Muscle layer of duodenum (tissue), 2 donors: ENCODE data around the gene PDE6H.
A peak's percentile ranks its signal among the peaks of the same experiment; 100 is the strongest.

ENCODE experiments used
- H3K27ac ChIP-seq: one replicate; pipeline ENCODE4 v1.7.0; 2013; ENCODE audit warnings: mild to moderate bottlenecking, low read length
- H3K27me3 ChIP-seq: one replicate; pipeline ENCODE4 v1.7.0; 2013; ENCODE audit warnings: low read depth, mild to moderate bottlenecking, control low read depth, low read length
- H3K36me3 ChIP-seq, 2 donors: one replicate each; pipeline ENCODE4 v1.7.0; 2013; ENCODE audit warnings: low read length in 2 of 2, control low read depth in 1 of 2, mild to moderate bottlenecking in 1 of 2; ENCODE audit not compliant: insufficient read depth in 2 of 2, control insufficient read depth in 1 of 2
- H3K4me1 ChIP-seq, 2 donors: one replicate each; pipeline ENCODE4 v1.7.0; 2013; ENCODE audit warnings: low read length in 2 of 2, mild to moderate bottlenecking in 2 of 2, control low read depth in 1 of 2, moderate library complexity in 1 of 2; ENCODE audit not compliant: insufficient read depth in 2 of 2, control insufficient read depth in 1 of 2
- H3K4me3 ChIP-seq, 2 donors: one replicate each; pipeline ENCODE4 v1.7.0; 2013; ENCODE audit warnings: low read length in 2 of 2, low read depth in 1 of 2, mild to moderate bottlenecking in 1 of 2
- H3K9me3 ChIP-seq, 2 donors: one replicate each; pipeline ENCODE4 v1.7.0; 2013; ENCODE audit warnings: low read length in 2 of 2, control low read depth in 1 of 2, mild to moderate bottlenecking in 1 of 2; ENCODE audit not compliant: control insufficient read depth in 1 of 2
- donor health status: healthy.

The PDE6H gene

GRCh38 chr12:14951851-14952250 is 21.0 kb upstream of the PDE6H start:
- Histone ChIP-seq H3K4me1 (peaks cover 19 to 35% of the 10 kb centered on the region in 2 donors), H3K9me3 (no peaks in the 10 kb centered on the region), H3K27ac (peak overlapping the region; percentile 81), H3K27me3 (no peaks in the 10 kb centered on the region), H3K36me3 (peaks cover 3 to 5% of the 10 kb centered on the region in 2 donors), H3K4me3 (no peak overlapping the region)

GRCh38 chr12:14952299-14952921 is 20.4 kb upstream of the PDE6H start:
- H3K27ac ChIP-seq, result peak overlapping the region; percentile 81
- H3K4me1 ChIP-seq, result peaks cover 19 to 41% of the 10 kb centered on the region in 2 donors
- H3K36me3 ChIP-seq, result peaks cover 0 to 3% of the 10 kb centered on the region in 2 donors
- H3K27me3 ChIP-seq, result no peaks in the 10 kb centered on the region
- H3K4me3 ChIP-seq, result no peak overlapping the region
- no peaks in the 10 kb centered on the region for H3K9me3 ChIP-seq

- H3K4me3 ChIP-seq, result no peak overlapping the region
- H3K4me1 ChIP-seq, result peaks cover 14 to 40% of the 10 kb centered on the region in 2 donors
- no peaks in the 10 kb centered on the region for H3K36me3 ChIP-seq
- no peaks in the 10 kb centered on the region for H3K27me3 ChIP-seq
- H3K9me3 ChIP-seq, result no peaks in the 10 kb centered on the region
- H3K27ac ChIP-seq, result no peak overlapping the region
Observed at GRCh38 chr12:14953752-14954151, 19.1 kb upstream of the PDE6H start.

GRCh38 chr12:14954269-14954668 is 18.6 kb upstream of the PDE6H start:
- no peaks in the 10 kb centered on the region for H3K27me3 ChIP-seq
- no peak overlapping the region for H3K27ac ChIP-seq
- H3K4me1 ChIP-seq, result peaks cover 8 to 35% of the 10 kb centered on the region in 2 donors
- H3K36me3 ChIP-seq, result no peaks in the 10 kb centered on the region
- no peak overlapping the region for H3K4me3 ChIP-seq
- no peaks in the 10 kb centered on the region for H3K9me3 ChIP-seq

- H3K4me1 ChIP-seq, result peaks cover 4 to 25% of the 10 kb centered on the region in 2 donors
- H3K27ac ChIP-seq, result peak overlapping the region; percentile 25
- H3K27me3 ChIP-seq, result no peaks in the 10 kb centered on the region
- no peaks in the 10 kb centered on the region for H3K9me3 ChIP-seq
- H3K36me3 ChIP-seq, result no peaks in the 10 kb centered on the region
- H3K4me3 ChIP-seq, result no peak overlapping the region
Observed at GRCh38 chr12:14956024-14956891, 16.6 kb upstream of the PDE6H start.

- peaks cover 0 to 25% of the 10 kb centered on the region in 2 donors for H3K4me1 ChIP-seq
- H3K36me3 ChIP-seq, result no peaks in the 10 kb centered on the region
- H3K9me3 ChIP-seq, result no peaks in the 10 kb centered on the region
- H3K27me3 ChIP-seq, result no peaks in the 10 kb centered on the region
- peak overlapping the region; percentile 25 for H3K27ac ChIP-seq
- no peak overlapping the region for H3K4me3 ChIP-seq
Observed at GRCh38 chr12:14956905-14957304, 15.9 kb upstream of the PDE6H start.

- peak overlapping the region; percentile 2 to 6 for H3K4me3 ChIP-seq
Observed at GRCh38 chr12:14957551-14958168, 15.2 kb upstream of the PDE6H start.

GRCh38 chr12:14958361-14959125 is 14.3 kb upstream of the PDE6H start:
- Histone ChIP-seq H3K27ac (peak overlapping the region; percentile 40), H3K4me3 (peak overlapping the region in 1 of 2 donors; percentile 13), H3K27me3 (no peaks in the 10 kb centered on the region), H3K36me3 (no peaks in the 10 kb centered on the region), H3K4me1 (peaks cover 0 to 14% of the 10 kb centered on the region in 2 donors), H3K9me3 (no peaks in the 10 kb centered on the region)

More at GRCh38 chr12:14957551-14958168, 15.2 kb upstream of the PDE6H start:
- H3K27ac ChIP-seq, result peak overlapping the region; percentile 40
- no peaks in the 10 kb centered on the region for H3K9me3 ChIP-seq
- H3K36me3 ChIP-seq, result no peaks in the 10 kb centered on the region
- peaks cover 0 to 19% of the 10 kb centered on the region in 2 donors for H3K4me1 ChIP-seq
- H3K27me3 ChIP-seq, result no peaks in the 10 kb centered on the region

GRCh38 chr12:14959126-14959440 is 13.8 kb upstream of the PDE6H start:
- H3K27ac ChIP-seq, result peak overlapping the region; percentile 40
- H3K4me1 ChIP-seq, result peaks cover 0 to 14% of the 10 kb centered on the region in 2 donors
- no peaks in the 10 kb centered on the region for H3K9me3 ChIP-seq
- peak overlapping the region in 1 of 2 donors; percentile 13 for H3K4me3 ChIP-seq
- H3K27me3 ChIP-seq, result no peaks in the 10 kb centered on the region
- no peaks in the 10 kb centered on the region for H3K36me3 ChIP-seq

- H3K4me3 ChIP-seq, result peak overlapping the region in 1 of 2 donors; percentile 62
- H3K4me1 ChIP-seq, result peaks cover 0 to 14% of the 10 kb centered on the region in 2 donors
Observed at GRCh38 chr12:14959463-14959862, 13.4 kb upstream of the PDE6H start.

More at GRCh38 chr12:14959463-14959862, 13.4 kb upstream of the PDE6H start:
- Histone ChIP-seq H3K9me3 (no peaks in the 10 kb centered on the region), H3K27me3 (no peaks in the 10 kb centered on the region), H3K27ac (peak overlapping the region; percentile 40), H3K36me3 (no peaks in the 10 kb centered on the region)
